Measurements from ENCODE around the gene RASD2.
A peak's percentile ranks its signal among the peaks of the same experiment; 100 is the strongest.

Gene RASD2

GRCh38 chr22:35519306-35520000 is 21.2 kb upstream of the RASD2 start:
- peak in 1 of 2 experiments; percentile 13 for DNase-seq

GRCh38 chr22:35521358-35522224 is 19.0 kb upstream of the RASD2 start:
- peak in 1 of 2 experiments; percentile 59 for DNase-seq

- peak in 1 of 2 experiments; percentile 51 for DNase-seq
Measured at GRCh38 chr22:35522225-35523149, 18.1 kb upstream of the RASD2 start.

DNA sequence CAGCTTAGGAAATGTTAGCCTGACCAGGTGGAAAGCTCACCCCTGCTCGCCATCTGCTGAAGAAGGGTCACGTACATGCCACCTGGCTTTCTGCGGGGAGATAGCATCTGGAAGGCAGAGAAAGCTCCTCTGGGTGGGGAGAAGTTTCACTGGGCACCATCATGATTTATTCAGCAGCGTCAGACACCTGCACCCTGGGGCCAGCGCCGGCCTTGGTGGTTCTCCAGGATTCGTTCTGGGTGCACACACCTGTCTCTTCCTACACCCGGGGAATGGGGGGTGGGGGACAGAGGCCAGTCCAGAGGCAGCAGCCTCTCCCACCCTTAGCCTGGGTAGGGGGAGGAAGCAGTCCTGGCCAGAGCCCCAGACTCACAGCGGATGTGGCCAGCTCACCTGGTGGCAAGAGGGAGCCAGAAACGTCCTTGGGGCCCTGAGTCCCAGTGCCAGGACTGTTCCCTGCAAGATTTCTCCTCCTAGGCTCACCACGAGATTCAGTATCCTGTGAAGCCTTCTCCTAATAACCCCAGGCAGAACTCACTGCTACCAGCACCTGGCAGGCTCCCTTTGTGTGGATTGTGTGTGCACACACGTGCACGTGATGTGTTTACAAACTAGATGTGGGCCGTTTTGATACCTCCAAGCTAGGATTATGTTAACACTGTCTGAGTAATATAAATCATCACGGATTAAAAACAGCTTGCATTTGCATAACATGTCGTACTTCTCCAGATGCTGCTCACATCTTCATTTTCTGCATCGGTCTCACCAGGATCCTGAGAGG is 17.3 kb upstream of the RASD2 start:
- DNase-seq = peak; percentile 89 to 99

- peak; percentile 94 to 98 for DNase-seq
Measured at GRCh38 chr22:35524966-35525686, 15.5 kb upstream of the RASD2 start.

GRCh38 chr22:35525687-35526332 is 14.8 kb upstream of the RASD2 start:
- no peak for DNase-seq

- DNase-seq = no peak
Measured at GRCh38 chr22:35526333-35526979, 14.2 kb upstream of the RASD2 start.

DNA sequence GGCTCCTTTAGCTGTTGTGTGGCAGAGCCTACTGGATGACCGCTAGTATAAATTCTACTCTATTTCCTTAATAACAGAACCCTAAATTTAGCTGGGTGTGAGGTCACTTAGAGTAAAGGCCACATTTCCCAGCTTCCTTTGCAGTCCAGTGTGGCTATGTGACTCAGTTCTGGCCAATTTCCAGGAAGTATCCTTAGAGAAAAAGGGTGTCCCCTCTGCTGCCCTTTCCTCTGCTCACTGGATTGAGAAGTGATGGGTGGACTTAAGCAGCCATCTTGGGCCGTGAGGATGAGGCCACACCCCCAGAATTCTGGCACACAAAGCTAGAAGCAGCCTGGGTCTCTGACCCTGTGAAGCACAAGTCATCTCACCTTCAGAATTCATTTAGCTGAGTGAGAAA is 11.7 kb upstream of the RASD2 start:
- DNase-seq = no peak

- no peak for DNase-seq
Measured at GRCh38 chr22:35530700-35531099, 9.9 kb upstream of the RASD2 start.

GRCh38 chr22:35531202-35531601 is 9.4 kb upstream of the RASD2 start:
- no peak for DNase-seq

- DNase-seq = no peak
Measured at GRCh38 chr22:35531676-35532075, 9.0 kb upstream of the RASD2 start.

DNA sequence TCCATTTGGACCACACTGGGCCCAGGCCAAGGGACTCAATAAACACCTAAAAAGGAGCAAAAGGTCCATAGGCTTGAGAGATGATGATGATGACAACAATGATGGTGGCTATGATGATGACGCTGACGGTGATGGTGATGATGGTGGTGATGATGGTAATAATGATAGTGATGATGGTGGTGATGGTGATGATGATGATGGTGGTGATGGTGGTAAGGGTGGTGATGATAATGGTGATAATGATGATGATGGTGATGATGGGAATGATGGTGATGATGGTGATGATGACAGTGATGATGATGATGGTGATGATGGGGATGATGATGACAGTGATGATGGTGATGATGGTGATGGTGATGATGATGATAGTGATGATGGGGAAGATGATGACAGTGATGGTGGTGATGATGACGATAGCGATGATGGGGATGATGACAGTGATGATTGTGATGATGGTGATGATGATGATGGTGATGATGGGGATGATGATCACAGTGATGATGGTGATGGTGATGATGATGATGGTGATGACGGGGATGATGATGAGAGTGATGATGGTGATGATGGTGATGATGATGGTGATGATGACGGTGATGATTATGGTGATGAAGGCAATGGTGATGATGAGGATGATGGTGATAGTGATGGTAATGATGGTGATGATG is 7.1 kb upstream of the RASD2 start:
- DNase-seq = no peak

GRCh38 chr22:35534091-35534490 is 6.5 kb upstream of the RASD2 start:
- DNase-seq = no peak

DNA sequence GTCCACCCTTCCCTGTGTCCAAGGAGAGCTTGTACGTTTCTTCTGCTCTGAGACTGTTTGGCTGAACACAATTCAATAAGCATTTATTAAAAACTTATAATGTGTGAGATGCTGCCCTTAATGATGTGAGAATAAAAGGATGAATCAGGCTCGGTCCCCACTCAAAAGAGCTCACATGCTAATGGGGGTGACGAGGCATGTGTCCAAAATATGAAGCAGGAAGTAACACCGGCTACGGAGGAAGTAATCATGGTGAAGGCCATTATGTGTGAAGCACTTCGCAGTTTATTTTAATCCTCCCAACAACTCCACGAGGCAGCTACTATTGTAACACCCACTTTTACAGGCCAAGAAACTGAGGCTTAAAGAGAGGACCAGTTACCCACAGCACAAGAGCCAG is 3.4 kb upstream of the RASD2 start:
- no peak for DNase-seq

- peak in 1 of 2 experiments; percentile 47 for DNase-seq
Measured at GRCh38 chr22:35538801-35539321, 1.8 kb upstream of the RASD2 start.

GRCh38 chr22:35539487-35539886 is 1.1 kb upstream of the RASD2 start:
- DNase-seq = no peak

- peak in 1 of 2 experiments; percentile 73 for DNase-seq
Measured at GRCh38 chr22:35539910-35540594, 579 bp upstream of the RASD2 start.

DNA sequence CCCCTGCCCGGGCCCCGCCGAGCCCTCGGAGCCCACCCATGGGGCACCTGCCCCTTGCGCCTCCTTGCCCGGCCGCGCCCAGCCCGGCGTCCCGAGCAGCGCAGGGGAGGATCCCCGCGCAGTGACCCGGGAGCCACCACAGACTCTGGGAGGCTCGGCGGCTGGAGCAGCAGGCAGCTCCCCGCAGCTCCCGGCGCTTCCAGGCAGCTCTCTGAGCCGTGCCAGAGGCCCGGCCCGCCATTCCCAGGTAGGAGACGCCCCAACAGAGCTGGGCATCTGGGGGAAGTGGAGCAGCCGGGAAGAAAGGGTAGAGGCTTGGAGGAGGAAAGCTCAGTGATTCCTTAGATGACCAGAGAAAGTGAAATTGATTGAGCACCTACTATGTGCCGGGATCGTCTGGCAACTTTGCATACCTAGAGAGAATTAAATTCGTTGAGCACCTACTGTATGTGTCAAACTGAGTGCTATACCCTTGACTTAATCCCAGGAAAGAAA is 670 bp downstream of the RASD2 start:
- peak in 1 of 2 experiments; percentile 29 for DNase-seq
